ENCODE data around the gene WDPCP. TPM values are rescaled to one million over a fixed set of nuclear protein-coding genes. Genes with fewer than 3 reads are reported as not detected.

WDPCP gene
- total and polyA plus RNA-seq, 3 donors from 2014 or later = 8.3 to 23.5 (median 20.1) TPM

GRCh38 chr2:63345285-63345633, 243.0 kb downstream of the WDPCP start:
- Histone ChIP-seq H3K36me3 (ENCODE audit: low read depth, missing control alignments) (no peaks in the 10 kb centered on the region), H3K27me3 (no peaks in the 10 kb centered on the region), H3K4me1 (no peaks in the 10 kb centered on the region), H3K27ac (no peak overlapping the region), H3K4me3 (no peak overlapping the region), H3K9me3 (no peaks in the 10 kb centered on the region)
- WGBS, 2 donors = 100% methylated on average over 1 of the region's 1 CpG
- intact Hi-C loops (cut with DNase I; ENCODE audit: low total_unique reads) = no loop called here
- TF ChIP-seq, protein P1, sequence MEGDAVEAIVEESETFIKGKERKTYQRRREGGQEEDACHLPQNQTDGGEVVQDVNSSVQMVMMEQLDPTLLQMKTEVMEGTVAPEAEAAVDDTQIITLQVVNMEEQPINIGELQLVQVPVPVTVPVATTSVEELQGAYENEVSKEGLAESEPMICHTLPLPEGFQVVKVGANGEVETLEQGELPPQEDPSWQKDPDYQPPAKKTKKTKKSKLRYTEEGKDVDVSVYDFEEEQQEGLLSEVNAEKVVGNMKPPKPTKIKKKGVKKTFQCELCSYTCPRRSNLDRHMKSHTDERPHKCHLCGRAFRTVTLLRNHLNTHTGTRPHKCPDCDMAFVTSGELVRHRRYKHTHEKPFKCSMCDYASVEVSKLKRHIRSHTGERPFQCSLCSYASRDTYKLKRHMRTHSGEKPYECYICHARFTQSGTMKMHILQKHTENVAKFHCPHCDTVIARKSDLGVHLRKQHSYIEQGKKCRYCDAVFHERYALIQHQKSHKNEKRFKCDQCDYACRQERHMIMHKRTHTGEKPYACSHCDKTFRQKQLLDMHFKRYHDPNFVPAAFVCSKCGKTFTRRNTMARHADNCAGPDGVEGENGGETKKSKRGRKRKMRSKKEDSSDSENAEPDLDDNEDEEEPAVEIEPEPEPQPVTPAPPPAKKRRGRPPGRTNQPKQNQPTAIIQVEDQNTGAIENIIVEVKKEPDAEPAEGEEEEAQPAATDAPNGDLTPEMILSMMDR (IDR thresholded peaks at IDR 0.05) = no peak
- TF ChIP-seq POLR2A (IDR thresholded peaks at IDR 0.05) = no peak
- DNase-seq = no peak

DNA sequence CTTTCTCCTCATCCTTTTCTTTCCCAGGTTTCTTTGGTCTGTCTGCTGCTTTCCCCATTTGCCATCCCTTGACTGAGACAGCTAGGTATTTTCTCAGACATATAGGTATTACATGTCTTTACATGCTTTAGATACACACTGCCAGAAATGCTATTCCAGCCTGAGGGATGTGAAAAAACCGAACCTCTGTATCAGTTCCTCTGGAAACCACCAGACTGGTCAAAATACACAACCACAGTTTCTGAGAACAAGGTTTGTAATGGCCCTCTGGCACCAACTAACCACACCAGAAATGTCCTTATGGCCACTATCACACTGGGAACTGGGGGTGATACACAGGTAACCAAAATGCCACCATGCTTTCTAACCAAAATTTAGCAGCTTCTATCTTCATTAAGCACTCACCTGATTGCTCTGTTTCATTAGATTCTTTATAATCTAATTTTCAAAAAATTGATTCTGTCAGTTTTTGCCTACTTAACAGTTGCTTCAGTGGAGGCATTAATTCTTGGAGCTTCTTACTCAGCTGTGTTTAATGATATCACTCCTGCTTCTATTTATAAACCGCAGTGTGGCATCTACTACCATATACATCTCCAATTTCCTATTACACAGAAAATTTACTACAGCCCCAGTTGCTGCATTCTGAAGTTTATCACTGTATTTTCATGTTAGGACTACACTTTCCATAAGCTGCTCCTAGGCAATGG, 243.5 kb downstream of the WDPCP start:
- no peak for DNase-seq
- WGBS, 2 donors = 94 to 97% methylated on average over 2 of the region's 2 CpGs
- Histone ChIP-seq H3K27me3 (no peaks in the 10 kb centered on the region), H3K27ac (no peak overlapping the region), H3K36me3 (ENCODE audit: low read depth, missing control alignments) (no peaks in the 10 kb centered on the region), H3K4me1 (no peaks in the 10 kb centered on the region), H3K9me3 (no peaks in the 10 kb centered on the region), H3K4me3 (no peak overlapping the region)
- intact Hi-C loops (cut with DNase I; ENCODE audit: low total_unique reads) = no loop called here
- TF ChIP-seq, protein P1 (IDR thresholded peaks at IDR 0.05) = no peak
- no peak for TF ChIP-seq POLR2A (IDR thresholded peaks at IDR 0.05)

- Histone ChIP-seq H3K36me3 (ENCODE audit: low read depth, missing control alignments) (no peaks in the 10 kb centered on the region), H3K4me1 (no peaks in the 10 kb centered on the region), H3K27me3 (no peaks in the 10 kb centered on the region), H3K27ac (no peak overlapping the region), H3K4me3 (no peak overlapping the region), H3K9me3 (no peaks in the 10 kb centered on the region)
- no peak for DNase-seq
- 96 to 98% methylated on average over 1 of the region's 1 CpG for WGBS, 2 donors
- intact Hi-C loops (cut with DNase I; ENCODE audit: low total_unique reads) = no loop called here
- TF ChIP-seq, protein P1 (IDR thresholded peaks at IDR 0.05) = no peak
- no peak for TF ChIP-seq POLR2A (IDR thresholded peaks at IDR 0.05)
Measured at GRCh38 chr2:63343397-63344109, 244.7 kb downstream of the WDPCP start.

DNA sequence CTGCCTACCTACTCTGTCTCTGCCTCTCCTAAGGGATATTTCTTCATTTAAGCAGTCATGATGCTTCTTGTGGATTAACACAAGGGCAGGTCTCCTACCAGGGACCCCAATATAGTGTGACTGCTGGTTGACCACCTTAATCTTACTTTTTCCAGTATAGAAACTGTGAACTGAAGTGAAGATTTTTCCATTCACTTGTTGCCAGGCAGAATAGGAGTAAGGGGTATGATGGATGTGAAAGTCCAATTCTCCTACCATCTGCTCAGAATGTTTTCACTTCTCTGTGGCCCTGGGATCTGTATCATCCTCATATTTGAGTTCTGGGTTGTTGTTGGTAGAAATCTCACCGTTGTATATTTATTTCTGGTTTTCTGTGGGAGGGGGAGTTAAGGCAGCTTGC, 247.8 kb downstream of the WDPCP start:
- WGBS, 2 donors = 74 to 88% methylated on average over 1 of the region's 1 CpG
- Histone ChIP-seq H3K9me3 (no peaks in the 10 kb centered on the region), H3K4me3 (no peak overlapping the region), H3K27ac (no peak overlapping the region), H3K27me3 (no peaks in the 10 kb centered on the region), H3K4me1 (no peaks in the 10 kb centered on the region), H3K36me3 (ENCODE audit: low read depth, missing control alignments) (no peaks in the 10 kb centered on the region)
- intact Hi-C loops (cut with DNase I; ENCODE audit: low total_unique reads) = no loop called here
- TF ChIP-seq, protein P1 (IDR thresholded peaks at IDR 0.05) = no peak
- TF ChIP-seq POLR2A (IDR thresholded peaks at IDR 0.05) = no peak
- DNase-seq = no peak
